ENCODE measurements around the gene SLC35F3. TPM values are rescaled to one million over a fixed set of nuclear protein-coding genes. Genes with fewer than 3 reads are reported as not detected.

Gene SLC35F3
- total RNA-seq, 6 experiments from 2014 or later: not detected

DNA sequence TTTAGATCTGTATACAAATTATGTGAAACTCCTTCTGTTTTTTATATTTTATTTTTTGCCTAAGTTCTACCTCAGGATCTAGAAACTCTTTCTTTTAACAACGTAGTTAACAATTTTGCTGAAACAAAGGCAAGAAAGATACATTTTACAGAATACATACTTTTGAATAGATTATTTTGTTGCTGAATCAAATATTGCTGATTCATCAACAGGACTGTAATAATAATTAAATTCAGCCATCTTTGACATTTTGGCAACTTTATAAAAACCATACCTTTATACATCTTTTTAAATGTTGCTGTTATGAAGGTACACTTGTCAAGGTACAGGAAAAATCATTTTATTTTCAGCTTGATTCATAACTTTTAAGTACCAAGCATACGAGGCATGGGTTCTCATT is 458.1 kb downstream of the SLC35F3 start:
- H3K27ac ChIP-seq: no peak overlapping the region
- TF ChIP-seq, protein P1, sequence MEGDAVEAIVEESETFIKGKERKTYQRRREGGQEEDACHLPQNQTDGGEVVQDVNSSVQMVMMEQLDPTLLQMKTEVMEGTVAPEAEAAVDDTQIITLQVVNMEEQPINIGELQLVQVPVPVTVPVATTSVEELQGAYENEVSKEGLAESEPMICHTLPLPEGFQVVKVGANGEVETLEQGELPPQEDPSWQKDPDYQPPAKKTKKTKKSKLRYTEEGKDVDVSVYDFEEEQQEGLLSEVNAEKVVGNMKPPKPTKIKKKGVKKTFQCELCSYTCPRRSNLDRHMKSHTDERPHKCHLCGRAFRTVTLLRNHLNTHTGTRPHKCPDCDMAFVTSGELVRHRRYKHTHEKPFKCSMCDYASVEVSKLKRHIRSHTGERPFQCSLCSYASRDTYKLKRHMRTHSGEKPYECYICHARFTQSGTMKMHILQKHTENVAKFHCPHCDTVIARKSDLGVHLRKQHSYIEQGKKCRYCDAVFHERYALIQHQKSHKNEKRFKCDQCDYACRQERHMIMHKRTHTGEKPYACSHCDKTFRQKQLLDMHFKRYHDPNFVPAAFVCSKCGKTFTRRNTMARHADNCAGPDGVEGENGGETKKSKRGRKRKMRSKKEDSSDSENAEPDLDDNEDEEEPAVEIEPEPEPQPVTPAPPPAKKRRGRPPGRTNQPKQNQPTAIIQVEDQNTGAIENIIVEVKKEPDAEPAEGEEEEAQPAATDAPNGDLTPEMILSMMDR (IDR thresholded peaks at IDR 0.05): no peak
- TF ChIP-seq POLR2A (IDR thresholded peaks at IDR 0.05): no peak
- H3K4me3 ChIP-seq: no peak overlapping the region
- intact Hi-C loops (cut with DNase I): no loop called here
- 44% methylated on average over 2 of the region's 2 CpGs for WGBS (ENCODE audit: insufficient coverage, low coverage, low lambda C conversion rate, missing lambda C conversion rate)
- H3K9me3 ChIP-seq: no peaks in the 10 kb centered on the region
- H3K27me3 ChIP-seq: no peaks in the 10 kb centered on the region
- ATAC-seq: no peak
- DNase-seq: no peak
- no peaks in the 10 kb centered on the region for H3K36me3 ChIP-seq
- no peaks in the 10 kb centered on the region for H3K4me1 ChIP-seq

DNA sequence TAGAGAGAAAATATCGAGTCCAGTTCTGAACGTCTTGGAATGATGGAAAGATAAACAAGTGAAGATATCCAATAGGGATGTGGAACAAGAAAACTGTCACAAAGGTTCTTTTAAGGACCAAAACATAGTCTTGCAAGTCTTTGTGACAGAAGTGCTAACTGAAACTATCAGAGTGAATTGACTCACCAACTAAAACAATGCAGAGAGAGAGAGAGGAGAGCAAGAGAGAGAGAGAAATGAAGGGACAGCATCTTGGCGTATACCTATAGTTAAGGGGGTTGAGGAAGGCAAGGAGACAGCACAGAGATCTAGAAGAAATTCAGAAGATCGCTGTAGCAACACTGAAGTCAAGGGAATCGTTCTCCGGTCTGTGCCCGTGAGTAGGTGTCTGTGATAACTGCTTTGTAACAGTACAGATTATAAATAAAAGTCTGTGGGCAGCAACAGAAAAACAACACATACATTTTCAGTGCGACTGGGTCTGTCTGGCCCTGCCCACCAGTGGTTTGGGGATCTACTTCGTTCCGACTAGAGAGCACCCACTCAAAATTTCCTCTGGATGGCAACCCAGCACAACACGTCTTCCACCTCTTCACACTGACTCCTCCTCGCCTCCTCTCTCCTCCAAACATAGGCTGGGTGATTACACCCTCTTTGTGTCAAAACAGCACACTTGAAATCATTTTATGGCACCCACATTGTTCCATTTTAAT is 464.0 kb downstream of the SLC35F3 start:
- intact Hi-C loops (cut with DNase I): no loop called here
- no peaks in the 10 kb centered on the region for H3K9me3 ChIP-seq
- no peak overlapping the region for H3K4me3 ChIP-seq
- ATAC-seq (no peak), DNase-seq (no peak)
- 70% methylated on average over 12 of the region's 12 CpGs for WGBS (ENCODE audit: insufficient coverage, low coverage, low lambda C conversion rate, missing lambda C conversion rate)
- H3K27ac ChIP-seq: no peak overlapping the region
- TF ChIP-seq, protein P1 (IDR thresholded peaks at IDR 0.05): no peak
- H3K27me3 ChIP-seq: no peaks in the 10 kb centered on the region
- peaks cover 0 to 10% (median 5%) of the 10 kb centered on the region in 4 donors for H3K4me1 ChIP-seq
- no peaks in the 10 kb centered on the region for H3K36me3 ChIP-seq

DNA sequence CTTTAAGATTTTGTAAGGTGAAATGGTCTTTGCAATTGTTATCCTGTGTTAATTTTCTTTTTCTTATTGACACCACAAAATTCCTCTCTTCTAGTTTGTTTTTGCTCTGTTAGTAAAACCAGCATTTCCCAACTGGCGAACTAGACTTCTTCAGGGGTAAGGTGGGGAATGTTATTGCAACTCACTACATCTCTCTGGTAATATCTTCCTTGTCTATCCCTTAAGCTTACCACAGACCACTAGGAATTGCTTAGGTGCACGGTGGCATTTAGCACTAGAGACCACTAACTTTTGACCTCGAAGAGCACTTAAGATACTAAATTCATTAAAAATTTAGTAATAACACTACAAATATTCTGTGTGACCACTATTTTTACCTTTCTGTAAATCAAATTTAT is 464.6 kb downstream of the SLC35F3 start:
- TF ChIP-seq, protein P1 (IDR thresholded peaks at IDR 0.05): no peak
- no peak for TF ChIP-seq POLR2A (IDR thresholded peaks at IDR 0.05)
- DNase-seq (no peak), ATAC-seq (no peak)
- WGBS (ENCODE audit: insufficient coverage, low coverage, low lambda C conversion rate, missing lambda C conversion rate): 93% methylated on average over 3 of the region's 3 CpGs
- Histone ChIP-seq H3K27me3 (no peaks in the 10 kb centered on the region), H3K27ac (no peak overlapping the region), H3K4me3 (no peak overlapping the region), H3K9me3 (no peaks in the 10 kb centered on the region), H3K36me3 (no peaks in the 10 kb centered on the region), H3K4me1 (peaks cover 0 to 11% (median 5%) of the 10 kb centered on the region in 4 donors)
- intact Hi-C loops (cut with DNase I): no loop called here

DNA sequence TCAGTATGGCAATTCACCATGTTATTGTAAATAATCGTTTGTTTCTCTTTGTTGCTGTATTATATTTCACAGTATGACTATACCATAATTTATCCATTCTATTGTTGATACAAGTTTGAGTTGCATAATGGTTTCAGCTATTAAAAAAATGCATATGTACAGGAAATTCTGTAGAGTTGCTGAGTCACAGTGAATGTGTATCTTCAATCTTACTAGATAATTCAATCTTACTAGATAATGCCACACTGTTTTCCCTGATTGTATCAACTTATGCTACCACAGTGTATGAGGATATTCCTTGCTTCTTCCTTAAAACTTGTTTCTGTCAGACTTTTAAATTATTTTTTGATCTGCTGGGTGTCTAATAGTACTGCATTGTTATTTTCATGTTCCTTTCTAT is 465.3 kb downstream of the SLC35F3 start:
- Histone ChIP-seq H3K4me3 (no peak overlapping the region), H3K9me3 (no peaks in the 10 kb centered on the region), H3K27ac (no peak overlapping the region), H3K27me3 (no peaks in the 10 kb centered on the region), H3K36me3 (no peaks in the 10 kb centered on the region), H3K4me1 (peaks cover 0 to 19% (median 5%) of the 10 kb centered on the region in 4 donors)
- ATAC-seq: no peak
- intact Hi-C loops (cut with DNase I): no loop called here
- TF ChIP-seq, protein P1 (IDR thresholded peaks at IDR 0.05): no peak
- TF ChIP-seq POLR2A (IDR thresholded peaks at IDR 0.05): no peak
- no peak for DNase-seq
- 64% methylated on average over 1 of the region's 1 CpG for whole genome bisulfite sequencing (ENCODE audit: insufficient coverage, low coverage, low lambda C conversion rate, missing lambda C conversion rate)

All from right lobe of liver (tissue), 6 donors.